Measurements from ENCODE around the gene EIF4A3.
"Not testable (repeated sequence)": the region's sequence is repeated elsewhere in the genome, so short reads cannot be mapped to it uniquely, and the experiment has no call there.

The EIF4A3 gene

DNA sequence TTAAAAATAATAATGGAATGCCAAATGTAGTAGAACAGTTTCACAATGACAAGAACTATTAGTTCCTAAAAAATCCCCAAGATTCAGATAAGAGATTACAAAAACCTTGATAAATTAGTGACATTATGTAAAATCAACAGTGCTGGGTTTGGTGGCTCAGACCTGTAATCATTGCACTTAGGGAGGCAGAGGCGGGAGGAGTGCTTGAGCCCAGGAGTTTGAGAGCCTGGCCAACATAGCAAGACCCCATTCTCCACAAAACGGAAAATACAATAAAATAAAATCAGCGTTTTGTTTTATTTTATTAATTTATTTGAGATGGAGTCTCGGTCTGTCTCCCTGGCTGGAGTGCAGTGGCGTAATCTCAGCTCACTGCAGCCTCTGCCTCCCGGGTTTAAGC is 27.0 kb upstream of the EIF4A3 start:
- in situ Hi-C loops (cut with MboI; ENCODE audit: low sequenced_read_pairs) = no loop called here

DNA sequence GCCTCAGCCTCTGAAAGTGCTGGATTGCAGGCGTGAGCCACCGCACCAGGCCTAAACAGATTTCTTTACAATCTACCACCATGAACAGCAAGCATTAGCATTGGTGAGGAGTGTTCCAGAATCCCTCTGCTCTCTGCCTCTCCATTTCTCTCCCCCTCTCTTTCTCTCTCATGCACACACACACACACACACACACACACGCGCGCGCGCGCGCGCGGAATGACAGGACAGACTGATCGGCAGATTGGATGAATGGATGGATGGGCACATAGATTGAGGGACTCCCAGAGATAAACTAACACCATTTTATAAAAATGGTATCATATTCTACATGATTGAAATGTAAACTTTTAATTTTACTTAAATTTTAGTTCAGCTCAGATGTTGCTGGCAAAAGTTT is 26.2 kb upstream of the EIF4A3 start:
- in situ Hi-C loops (cut with MboI; ENCODE audit: low sequenced_read_pairs) = no loop called here

DNA sequence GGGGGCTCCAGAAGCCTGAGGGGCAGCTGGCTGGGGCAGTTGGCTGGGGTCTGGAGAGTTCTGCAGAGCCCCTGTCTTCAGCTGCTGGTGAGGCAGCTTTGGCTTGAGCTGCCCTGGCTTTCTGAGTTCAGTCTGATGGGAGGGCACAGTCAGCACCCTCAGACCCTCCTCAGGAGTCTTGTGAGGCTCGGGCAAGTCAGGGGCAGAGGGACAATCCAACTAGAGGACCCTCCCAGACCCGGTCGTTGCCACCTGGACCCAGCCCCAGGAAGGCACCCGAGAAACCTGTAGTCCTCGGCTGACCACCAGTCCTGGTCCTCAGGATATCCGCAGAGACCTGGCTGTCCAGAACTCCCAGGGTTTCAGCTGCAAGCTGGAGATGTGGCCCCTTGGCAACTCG is 24.8 kb upstream of the EIF4A3 start:
- in situ Hi-C loops (cut with MboI; ENCODE audit: low sequenced_read_pairs) = no loop called here

GRCh38 chr17:80169784-80170500 is 23.0 kb upstream of the EIF4A3 start, which contains the start of gene CARD14:
TSS of gene CARD14 (plus strand) at chr17:80170030. CDS start at chr17:80181439, 11,409 bp downstream.
- in situ Hi-C loops (cut with MboI; ENCODE audit: low sequenced_read_pairs) = no loop called here

DNA sequence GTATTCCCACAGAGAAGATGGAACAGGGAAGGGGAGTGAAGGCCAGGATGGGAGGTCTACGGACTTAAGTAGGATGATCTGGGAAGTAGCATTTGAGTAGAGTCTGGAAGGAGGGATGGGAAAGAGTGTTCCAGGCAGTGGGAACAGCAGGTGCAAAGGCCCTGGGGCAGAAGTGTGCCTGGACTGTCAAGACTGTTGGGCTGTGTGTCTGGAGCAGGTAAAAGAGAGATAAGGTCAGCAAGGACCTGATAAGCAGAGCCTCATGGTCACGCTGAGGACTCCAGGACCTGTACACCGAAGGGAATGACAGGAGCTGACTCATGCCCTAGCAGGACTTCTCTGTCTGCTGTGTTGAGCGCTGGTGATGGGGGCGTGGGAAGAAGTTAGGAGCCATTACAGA is 22.2 kb upstream of the EIF4A3 start:
- in situ Hi-C loops (cut with MboI; ENCODE audit: low sequenced_read_pairs) = no loop called here

- in situ Hi-C loops (cut with MboI; ENCODE audit: low sequenced_read_pairs) = no loop called here
Observed at GRCh38 chr17:80168371-80168770, 21.4 kb upstream of the EIF4A3 start.

- in situ Hi-C loops (cut with MboI; ENCODE audit: low sequenced_read_pairs) = no loop called here
Observed at GRCh38 chr17:80166446-80166845, 19.5 kb upstream of the EIF4A3 start.

GRCh38 chr17:80164185-80164584 is 17.3 kb upstream of the EIF4A3 start:
- in situ Hi-C loops (cut with MboI; ENCODE audit: low sequenced_read_pairs) = no loop called here

- in situ Hi-C loops (cut with MboI; ENCODE audit: low sequenced_read_pairs) = no loop called here
Observed at GRCh38 chr17:80163336-80163735, 16.4 kb upstream of the EIF4A3 start.

GRCh38 chr17:80160536-80160935 is 13.6 kb upstream of the EIF4A3 start:
- in situ Hi-C loops (cut with MboI; ENCODE audit: low sequenced_read_pairs) = no loop called here

DNA sequence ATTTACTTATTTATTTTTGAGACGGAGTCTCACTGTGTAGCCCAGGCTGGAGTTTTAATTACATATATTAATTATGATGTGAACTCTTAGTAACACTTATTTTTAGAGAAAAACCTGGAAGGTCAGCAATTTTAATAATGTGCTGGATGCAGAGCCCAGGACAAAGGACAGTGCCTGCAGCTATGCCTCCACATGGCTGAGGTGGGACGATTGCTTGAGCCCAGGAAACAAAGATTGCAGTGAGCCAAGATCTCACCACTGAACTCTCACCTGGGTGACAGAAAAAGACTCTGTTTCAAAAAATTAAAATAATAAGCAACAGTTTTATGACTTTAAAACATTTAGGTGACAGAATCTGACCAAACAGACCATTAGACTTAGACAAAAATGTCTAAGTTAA is 11.9 kb upstream of the EIF4A3 start:
- in situ Hi-C loops (cut with MboI; ENCODE audit: low sequenced_read_pairs) = no loop called here

GRCh38 chr17:80155600-80155999 is 8.7 kb upstream of the EIF4A3 start:
- in situ Hi-C loops (cut with MboI; ENCODE audit: low sequenced_read_pairs) = not testable (repeated sequence)

GRCh38 chr17:80154166-80154565 is 7.2 kb upstream of the EIF4A3 start:
- in situ Hi-C loops (cut with MboI; ENCODE audit: low sequenced_read_pairs) = no loop called here

- in situ Hi-C loops (cut with MboI; ENCODE audit: low sequenced_read_pairs) = no loop called here
Observed at GRCh38 chr17:80153004-80153403, 6.1 kb upstream of the EIF4A3 start.

DNA sequence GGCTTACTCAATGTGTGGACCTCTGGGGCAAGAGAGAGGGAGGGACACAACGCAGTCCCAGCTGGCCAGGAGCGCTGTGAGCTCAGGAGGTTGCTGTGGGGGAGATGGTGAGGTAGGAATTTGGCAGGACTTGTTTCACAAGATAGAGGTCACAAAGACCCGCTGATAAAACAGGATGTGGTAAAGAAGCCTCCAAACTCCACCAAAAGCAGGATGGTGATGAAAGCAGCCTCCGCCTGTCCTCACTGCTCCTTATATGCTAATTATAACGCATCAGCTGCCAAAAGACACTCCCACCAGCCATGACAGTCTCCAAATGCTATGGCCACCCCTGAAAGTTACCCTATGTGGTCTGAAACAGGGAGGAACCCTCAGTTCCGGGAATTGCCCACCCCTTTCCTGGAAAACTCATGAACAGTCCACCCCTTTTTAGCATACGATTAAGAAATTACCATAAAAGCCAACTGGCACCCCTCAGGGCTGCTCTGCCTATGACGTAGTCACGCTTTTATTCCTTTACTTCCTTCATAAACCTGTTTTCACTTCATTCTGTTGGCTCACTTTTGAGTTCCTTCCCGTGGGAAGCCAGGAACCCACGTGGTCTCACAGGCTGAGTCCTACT is 5.3 kb upstream of the EIF4A3 start:
- in situ Hi-C loops (cut with MboI; ENCODE audit: low sequenced_read_pairs) = no loop called here

- in situ Hi-C loops (cut with MboI; ENCODE audit: low sequenced_read_pairs) = no loop called here
Observed at GRCh38 chr17:80151333-80151732, 4.4 kb upstream of the EIF4A3 start.

GRCh38 chr17:80146121-80147034 is 550 bp downstream of the EIF4A3 start:
- in situ Hi-C loops (cut with MboI; ENCODE audit: low sequenced_read_pairs) = no loop called here

GRCh38 chr17:80145076-80146075 is 1.6 kb downstream of the EIF4A3 start:
- in situ Hi-C loops (cut with MboI; ENCODE audit: low sequenced_read_pairs) = no loop called here

- in situ Hi-C loops (cut with MboI; ENCODE audit: low sequenced_read_pairs) = no loop called here
Observed at GRCh38 chr17:80142929-80143328, 4.0 kb downstream of the EIF4A3 start.

DNA sequence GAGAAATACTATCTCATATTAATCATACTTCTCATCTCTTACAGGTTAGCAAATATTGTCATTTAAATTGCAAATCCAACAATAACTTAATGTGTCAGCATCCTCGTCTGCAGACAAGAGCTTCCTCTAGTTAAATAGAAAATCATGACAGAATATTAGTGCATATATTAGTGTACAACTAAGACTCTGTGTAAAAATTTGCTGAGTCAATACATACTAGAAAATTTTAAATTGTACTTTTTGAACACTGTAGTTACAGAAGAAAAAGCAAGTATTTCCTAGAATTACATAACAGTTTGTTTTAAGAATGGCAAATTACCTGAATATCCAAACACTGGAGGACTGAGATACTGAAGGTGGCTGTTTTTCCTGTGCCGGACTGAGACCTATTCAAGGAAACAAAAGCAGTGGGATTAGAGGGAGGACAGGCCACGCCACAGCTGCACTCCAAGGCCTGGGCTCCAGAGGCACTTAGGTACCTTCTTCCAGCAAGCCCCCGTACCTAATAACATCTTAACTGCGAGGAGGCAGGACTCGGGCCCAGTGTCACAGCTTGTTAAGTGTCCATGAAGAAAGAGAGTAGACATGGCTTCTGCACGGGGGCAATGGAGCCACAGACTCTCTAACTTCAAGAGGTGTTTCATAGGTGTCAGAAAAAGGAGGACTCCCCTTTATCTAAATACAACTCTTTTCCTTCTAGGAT is 5.3 kb downstream of the EIF4A3 start:
- in situ Hi-C loops (cut with MboI; ENCODE audit: low sequenced_read_pairs) = no loop called here

Measured in HL-60/S4 treated with phorbol 12-myristate 13-acetate at 8.2 ng/mL for 4 days and 3 days (cell line).